Measurements from ENCODE around the gene BCL2. TPM values are rescaled to one million over a fixed set of nuclear protein-coding genes. Genes with fewer than 3 reads are reported as not detected.

The BCL2 gene
- total RNA-seq, 1 experiment from 2014 or later, result 2.2 TPM

- DNase-seq (ENCODE audit: low read depth), result no peak
These were observed 10.1 kb downstream of the BCL2 start for GRCh38 chr18:63309422-63309821.

- DNase-seq (ENCODE audit: low read depth), result no peak
These were observed 11.9 kb downstream of the BCL2 start for GRCh38 chr18:63307551-63308200.

- no peak for DNase-seq (ENCODE audit: low read depth)
These were observed 12.6 kb downstream of the BCL2 start for GRCh38 chr18:63306819-63307550.

- no peak for DNase-seq (ENCODE audit: low read depth)
These were observed 13.3 kb downstream of the BCL2 start for GRCh38 chr18:63306249-63306648.

GRCh38 chr18:63303547-63303946 is 16.0 kb downstream of the BCL2 start:
- no peak for DNase-seq (ENCODE audit: low read depth)

GRCh38 chr18:63302636-63303405 is 16.7 kb downstream of the BCL2 start:
- DNase-seq (ENCODE audit: low read depth), result no peak

- no peak for DNase-seq (ENCODE audit: low read depth)
These were observed 17.3 kb downstream of the BCL2 start for GRCh38 chr18:63302220-63302619.

GRCh38 chr18:63301434-63301833 is 18.1 kb downstream of the BCL2 start:
- no peak for DNase-seq (ENCODE audit: low read depth)

- no peak for DNase-seq (ENCODE audit: low read depth)
These were observed 19.5 kb downstream of the BCL2 start for GRCh38 chr18:63299837-63300745.

GRCh38 chr18:63298400-63299365 is 20.9 kb downstream of the BCL2 start:
- peak; percentile 26 for DNase-seq (ENCODE audit: low read depth)

- no peak for DNase-seq (ENCODE audit: low read depth)
These were observed 21.7 kb downstream of the BCL2 start for GRCh38 chr18:63297687-63298399.

GRCh38 chr18:63293935-63294334 is 25.6 kb downstream of the BCL2 start:
- DNase-seq (ENCODE audit: low read depth), result no peak

GRCh38 chr18:63292831-63293683 is 26.5 kb downstream of the BCL2 start:
- no peak for DNase-seq (ENCODE audit: low read depth)

GRCh38 chr18:63291278-63291677 is 28.3 kb downstream of the BCL2 start:
- DNase-seq (ENCODE audit: low read depth), result no peak

GRCh38 chr18:63290821-63291200 is 28.8 kb downstream of the BCL2 start:
- no peak for DNase-seq (ENCODE audit: low read depth)

GRCh38 chr18:63290166-63290820 is 29.3 kb downstream of the BCL2 start:
- DNase-seq (ENCODE audit: low read depth), result no peak

GRCh38 chr18:63288311-63288710 is 31.3 kb downstream of the BCL2 start:
- DNase-seq (ENCODE audit: low read depth), result no peak

- DNase-seq (ENCODE audit: low read depth), result no peak
These were observed 31.8 kb downstream of the BCL2 start for GRCh38 chr18:63287691-63288220.

Data from Daoy (cell line).